Endothelial cell (in vitro differentiated cells): ENCODE measurements around the gene CNTROB. TPM values are rescaled to one million over a fixed set of nuclear protein-coding genes. Genes with fewer than 3 reads are reported as not detected.
A peak's percentile ranks its signal among the peaks of the same experiment; 100 is the strongest.

Experiments used
- DNase-seq: peaks from one replicate; pipeline ENCODE4 v3.0.0; 2021; ENCODE audit warnings: low spot score
- H3K27ac Mint-ChIP-seq: one replicate; pipeline ENCODE4 v1.8.0; 2021; ENCODE audit warnings: mixed read lengths, inconsistent platforms; ENCODE audit not compliant: unreplicated experiment
- H3K27me3 Mint-ChIP-seq: one replicate; pipeline ENCODE4 v1.8.0; 2021; ENCODE audit warnings: mild to moderate bottlenecking, moderate library complexity, mixed read lengths, inconsistent platforms; ENCODE audit not compliant: unreplicated experiment
- H3K36me3 Mint-ChIP-seq: one replicate; pipeline ENCODE4 v1.8.0; 2021; ENCODE audit warnings: mild to moderate bottlenecking, low read depth, mixed read lengths, inconsistent platforms; ENCODE audit not compliant: unreplicated experiment
- H3K4me1 Mint-ChIP-seq: one replicate; pipeline ENCODE4 v1.8.0; 2021; ENCODE audit warnings: mild to moderate bottlenecking, mixed read lengths, inconsistent platforms; ENCODE audit not compliant: unreplicated experiment
- H3K4me3 Mint-ChIP-seq: one replicate; pipeline ENCODE4 v1.8.0; 2021; ENCODE audit warnings: mild to moderate bottlenecking, mixed read lengths, inconsistent platforms; ENCODE audit not compliant: unreplicated experiment
- H3K9me3 Mint-ChIP-seq: one replicate; pipeline ENCODE4 v1.8.0; 2021; ENCODE audit warnings: mixed read lengths, inconsistent platforms; ENCODE audit not compliant: unreplicated experiment
- total RNA-seq: library from RNA; stranded (reverse); fragmentation: NEBNext Ultra II Directional; extraction: Animal tissue kit (Norgen Biotek cat#: 25700); gene quantifications from one replicate; pipeline ENCODE4 v1.2.1, GENCODE V29; 2021; ENCODE audit not compliant: unreplicated experiment
- TF ChIP-seq, protein P1 (sequence below): fragments of 200-600 bp; sonication (generic); IDR thresholded peaks from one replicate; pipeline ENCODE4 v1.5.0; 2021; ENCODE audit warnings: antibody characterized with exemption; ENCODE audit not compliant: unreplicated experiment

The CNTROB gene
- total RNA-seq, 1 donor from 2014 or later = 32.6 TPM

GRCh38 chr17:7972131-7972785 lies 40.3 kb downstream of the CNTROB start:
- no peak overlapping the region for H3K4me3 Mint-ChIP-seq
- peaks cover 5% of the 10 kb centered on the region for H3K36me3 Mint-ChIP-seq
- H3K27me3 Mint-ChIP-seq = no peaks in the 10 kb centered on the region
- TF ChIP-seq, protein P1, sequence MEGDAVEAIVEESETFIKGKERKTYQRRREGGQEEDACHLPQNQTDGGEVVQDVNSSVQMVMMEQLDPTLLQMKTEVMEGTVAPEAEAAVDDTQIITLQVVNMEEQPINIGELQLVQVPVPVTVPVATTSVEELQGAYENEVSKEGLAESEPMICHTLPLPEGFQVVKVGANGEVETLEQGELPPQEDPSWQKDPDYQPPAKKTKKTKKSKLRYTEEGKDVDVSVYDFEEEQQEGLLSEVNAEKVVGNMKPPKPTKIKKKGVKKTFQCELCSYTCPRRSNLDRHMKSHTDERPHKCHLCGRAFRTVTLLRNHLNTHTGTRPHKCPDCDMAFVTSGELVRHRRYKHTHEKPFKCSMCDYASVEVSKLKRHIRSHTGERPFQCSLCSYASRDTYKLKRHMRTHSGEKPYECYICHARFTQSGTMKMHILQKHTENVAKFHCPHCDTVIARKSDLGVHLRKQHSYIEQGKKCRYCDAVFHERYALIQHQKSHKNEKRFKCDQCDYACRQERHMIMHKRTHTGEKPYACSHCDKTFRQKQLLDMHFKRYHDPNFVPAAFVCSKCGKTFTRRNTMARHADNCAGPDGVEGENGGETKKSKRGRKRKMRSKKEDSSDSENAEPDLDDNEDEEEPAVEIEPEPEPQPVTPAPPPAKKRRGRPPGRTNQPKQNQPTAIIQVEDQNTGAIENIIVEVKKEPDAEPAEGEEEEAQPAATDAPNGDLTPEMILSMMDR = no peak
- H3K27ac Mint-ChIP-seq = no peak overlapping the region
- H3K4me1 Mint-ChIP-seq = no peaks in the 10 kb centered on the region
- no peaks in the 10 kb centered on the region for H3K9me3 Mint-ChIP-seq
- DNase-seq = no peak

DNA sequence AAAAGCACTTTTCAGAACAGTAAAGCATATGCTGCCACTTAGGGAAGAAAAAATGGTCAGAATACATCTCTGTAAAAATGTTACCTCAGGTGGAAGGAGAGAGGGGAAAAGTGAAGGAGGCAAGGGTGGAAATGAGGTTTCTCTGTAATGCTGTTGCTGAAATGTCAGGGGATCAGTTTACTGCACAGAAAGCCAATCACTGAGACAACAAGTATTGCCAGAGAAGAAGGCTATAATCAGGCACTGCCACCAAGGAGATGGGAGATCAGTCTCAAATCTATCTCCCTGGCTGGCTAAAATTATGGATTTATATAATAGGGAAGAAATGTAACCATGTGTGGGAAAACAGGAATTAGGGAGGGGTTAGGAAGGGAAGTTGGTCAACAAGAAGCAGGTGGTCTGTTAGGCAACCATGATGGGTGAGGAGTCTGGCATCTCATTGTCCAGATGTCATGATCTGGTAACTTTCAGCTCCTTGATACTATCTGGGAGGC lies 42.7 kb downstream of the CNTROB start:
- Mint-ChIP-seq H3K9me3 (no peaks in the 10 kb centered on the region), H3K36me3 (peaks cover 5% of the 10 kb centered on the region), H3K27ac (no peak overlapping the region), H3K4me1 (no peaks in the 10 kb centered on the region), H3K27me3 (no peaks in the 10 kb centered on the region), H3K4me3 (peak overlapping the region; percentile 2)
- DNase-seq = no peak
- TF ChIP-seq, protein P1 = no peak

- H3K27me3 Mint-ChIP-seq = peaks cover 1% of the 10 kb centered on the region
- peaks cover 5% of the 10 kb centered on the region for H3K36me3 Mint-ChIP-seq
- no peaks in the 10 kb centered on the region for H3K9me3 Mint-ChIP-seq
- DNase-seq = no peak
- H3K4me1 Mint-ChIP-seq = no peaks in the 10 kb centered on the region
- H3K27ac Mint-ChIP-seq = no peak overlapping the region
- TF ChIP-seq, protein P1 = no peak
- no peak overlapping the region for H3K4me3 Mint-ChIP-seq
Observed at GRCh38 chr17:7977039-7977438, 45.0 kb downstream of the CNTROB start.

GRCh38 chr17:7977805-7978204 lies 45.8 kb downstream of the CNTROB start:
- H3K27me3 Mint-ChIP-seq = peaks cover 1% of the 10 kb centered on the region
- no peaks in the 10 kb centered on the region for H3K4me1 Mint-ChIP-seq
- H3K4me3 Mint-ChIP-seq = no peak overlapping the region
- TF ChIP-seq, protein P1 = no peak
- no peaks in the 10 kb centered on the region for H3K9me3 Mint-ChIP-seq
- H3K36me3 Mint-ChIP-seq = peaks cover 5% of the 10 kb centered on the region
- DNase-seq = no peak
- H3K27ac Mint-ChIP-seq = no peak overlapping the region

- TF ChIP-seq, protein P1 = no peak
- no peak for DNase-seq
Observed at GRCh38 chr17:7982173-7982572, 50.2 kb downstream of the CNTROB start.

More at GRCh38 chr17:7982173-7982572, 50.2 kb downstream of the CNTROB start:
- Mint-ChIP-seq H3K36me3 (no peaks in the 10 kb centered on the region), H3K27ac (no peak overlapping the region), H3K27me3 (peaks cover 1% of the 10 kb centered on the region), H3K4me3 (no peak overlapping the region), H3K9me3 (no peaks in the 10 kb centered on the region), H3K4me1 (no peaks in the 10 kb centered on the region)
